Common myeloid progenitor, CD34-positive (primary cell): ENCODE results near the gene MPP7.
A peak's percentile ranks its signal among the peaks of the same experiment; 100 is the strongest.

Experiments used
- CTCF ChIA-PET: fragments of 350-600 bp; sonication (Branson Sonifier 250); formaldehyde crosslinking; loops from one replicate; lab custom pipeline; 2021; ENCODE audit warnings: antibody characterized with exemption; lab: Charles Lee
- POLR2A ChIA-PET: fragments of 350-600 bp; sonication (Branson Sonifier 250); formaldehyde crosslinking; loops from one replicate; lab custom pipeline; 2021; ENCODE audit warnings: antibody characterized with exemption; lab: Charles Lee
- DNase-seq, 3 donors: peaks; one replicate each; pipeline versions ENCODE4 v3.0.0 to v3.0.0-alpha.2; 2013
- H3K27ac ChIP-seq, 2 experiments: 1 replicate in 1 of 2; 2 replicates in 1 of 2; pipeline ENCODE4 v1.7.0; 2013; ENCODE audit warnings: inconsistent platforms in 2 of 2, low read length in 2 of 2, mild to moderate bottlenecking in 2 of 2, low read depth in 1 of 2, moderate library complexity in 1 of 2; ENCODE audit not compliant: severe bottlenecking in 2 of 2, insufficient read depth in 1 of 2, poor library complexity in 1 of 2
- H3K27me3 ChIP-seq, 5 experiments: replicated peaks in 2 of 5; 1 replicate in 3 of 5; 2 replicates in 2 of 5; pipeline versions ENCODE4 v1.6.1 to v1.7.0; 2013; ENCODE audit warnings: low read length in 4 of 5, mild to moderate bottlenecking in 2 of 5, moderate library complexity in 2 of 5, inconsistent platforms in 1 of 5; ENCODE audit not compliant: insufficient read depth in 5 of 5, control insufficient read depth in 4 of 5
- H3K36me3 ChIP-seq, 4 experiments: 1 replicate in 2 of 4; 2 replicates in 2 of 4; pipeline versions ENCODE4 v1.6.1 to v1.7.0; 2013; ENCODE audit warnings: low read length in 3 of 4, control low read depth in 1 of 4, mild to moderate bottlenecking in 1 of 4; ENCODE audit not compliant: control insufficient read depth in 4 of 4, insufficient read depth in 4 of 4
- H3K4me1 ChIP-seq, 4 experiments: 1 replicate in 3 of 4; 2 replicates in 1 of 4; pipeline versions ENCODE4 v1.6.1 to v1.7.1; 2013; ENCODE audit warnings: low read length in 3 of 4, mild to moderate bottlenecking in 3 of 4, control low read depth in 1 of 4, inconsistent platforms in 1 of 4, moderate library complexity in 1 of 4; ENCODE audit not compliant: control insufficient read depth in 4 of 4, insufficient read depth in 4 of 4; ENCODE audit errors: control extremely low read depth in 1 of 4
- H3K4me3 ChIP-seq, 7 experiments: 1 replicate in 4 of 7; 2 replicates in 3 of 7; pipeline versions ENCODE4 v1.5.1 to v1.7.0; 2013; ENCODE audit warnings: mild to moderate bottlenecking in 7 of 7, low read length in 6 of 7, moderate library complexity in 6 of 7, inconsistent platforms in 2 of 7, low read depth in 2 of 7, control low read depth in 1 of 7; ENCODE audit not compliant: insufficient read depth in 4 of 7, control insufficient read depth in 1 of 7; ENCODE audit errors: extremely low read depth in 1 of 7
- H3K9me3 ChIP-seq, 5 experiments: 1 replicate in 4 of 5; 2 replicates in 1 of 5; pipeline versions ENCODE4 v1.6.1 to v1.7.1; 2013; ENCODE audit warnings: low read length in 4 of 5, mild to moderate bottlenecking in 2 of 5, inconsistent platforms in 1 of 5, low read depth in 1 of 5, moderate library complexity in 1 of 5; ENCODE audit not compliant: control insufficient read depth in 4 of 5, insufficient read depth in 2 of 5; ENCODE audit errors: control extremely low read depth in 1 of 5
- WGBS: methylation state at CpG from one replicate; pipeline ENCODE4 v1.1.5; 2013; ENCODE audit not compliant: insufficient coverage; 5-methylcytosine and 5-hydroxymethylcytosine counted together

The MPP7 gene

DNA sequence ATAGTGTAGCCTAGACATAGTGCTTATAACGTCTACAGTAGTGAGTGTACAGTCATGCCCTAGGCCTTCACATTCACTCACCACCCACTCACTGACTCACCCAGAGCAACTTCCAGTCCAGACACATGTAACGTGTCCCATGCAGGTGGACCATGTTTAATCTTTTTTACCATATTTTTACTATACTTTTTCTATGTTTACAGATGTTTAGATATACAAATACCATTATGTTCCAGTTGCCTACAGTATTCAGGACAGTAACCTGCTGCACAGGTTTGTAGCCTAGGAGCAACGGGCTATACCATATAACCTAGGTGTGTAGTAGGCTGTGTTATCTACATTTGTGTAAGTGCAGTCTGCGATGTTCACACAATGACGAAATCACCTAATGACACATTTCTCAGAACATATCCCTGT is 11.0 kb downstream of the MPP7 start:
- POLR2A ChIA-PET: interaction anchor here (0.6 kb wide), 1 partner anchor 205 kb away, joined by 4 read pairs; no protein-coding TSS in a partner anchor

DNA sequence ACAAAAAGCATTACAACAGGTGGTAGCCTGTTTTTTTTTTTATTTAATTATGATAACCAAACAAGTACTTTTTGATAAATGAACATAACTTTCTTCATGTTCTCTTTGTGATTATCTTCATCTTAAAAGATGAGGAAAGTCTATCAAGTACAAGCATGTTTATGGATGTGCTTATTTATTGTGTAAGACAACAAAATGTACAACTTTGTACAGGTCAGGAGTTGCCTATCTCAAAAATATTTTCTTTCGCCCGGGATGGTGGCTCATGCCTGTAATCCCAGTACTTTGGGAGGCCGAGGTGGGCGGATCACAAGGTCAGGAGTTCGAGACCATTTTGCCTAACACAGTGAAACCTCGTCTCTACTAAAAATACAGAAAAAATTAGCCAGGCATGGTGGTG is 17.0 kb downstream of the MPP7 start:
- DNase-seq: no peak
- Histone ChIP-seq H3K4me3 (no peak overlapping the region), H3K9me3 (no peaks in the 10 kb centered on the region), H3K36me3 (no peaks in the 10 kb centered on the region), H3K27ac (no peak overlapping the region), H3K4me1 (peaks cover 2 to 12% (median 8%) of the 10 kb centered on the region in 4 experiments), H3K27me3 (no peaks in the 10 kb centered on the region)
- 100% methylated on average over 6 of the region's 6 CpGs for WGBS
- ChIA-PET POLR2A (no interaction called here), CTCF (interaction anchor here (1.1 kb wide), 1 partner anchor 41 kb away, joined by 3 read pairs; no protein-coding TSS in a partner anchor)

More for the DNA sequence above, 11.0 kb downstream of the MPP7 start:
- no peak overlapping the region for H3K4me3 ChIP-seq
- H3K27me3 ChIP-seq: no peaks in the 10 kb centered on the region
- 100% methylated on average over 1 of the region's 5 CpGs for WGBS
- CTCF ChIA-PET: interaction anchor here (1.0 to 1.4 kb wide), 4 partner anchors 10 to 102 kb away, joined by 3 to 5 read pairs (median 3); no protein-coding TSS in a partner anchor
- DNase-seq: peak in 1 of 3 donors; percentile 23
- no peaks in the 10 kb centered on the region for H3K9me3 ChIP-seq
- H3K36me3 ChIP-seq: no peaks in the 10 kb centered on the region
- H3K27ac ChIP-seq: no peak overlapping the region
- H3K4me1 ChIP-seq: no peaks in the 10 kb centered on the region

DNA sequence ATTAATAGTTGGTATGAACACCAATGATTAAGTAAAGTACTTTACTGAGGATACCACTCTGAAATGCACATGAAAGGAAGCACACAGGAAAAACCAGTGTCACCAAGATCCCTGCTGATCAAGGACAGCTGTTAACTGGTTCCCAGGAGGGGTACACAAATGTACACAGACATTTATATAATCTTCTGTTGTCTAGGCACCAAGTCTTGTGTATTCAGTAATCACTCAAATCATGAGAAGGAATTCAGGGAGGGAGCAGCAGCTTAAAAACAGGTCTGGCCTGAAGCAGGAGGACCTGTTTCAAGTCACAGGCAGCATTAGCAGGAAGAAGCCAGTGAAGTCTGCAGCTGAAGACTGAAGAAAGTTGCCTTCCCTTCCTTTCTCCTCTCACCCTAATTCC is 18.7 kb downstream of the MPP7 start:
- CTCF ChIA-PET: interaction anchor here (1.3 kb wide), 1 partner anchor 33 kb away, joined by 3 read pairs; no protein-coding TSS in a partner anchor
- Histone ChIP-seq H3K9me3 (no peaks in the 10 kb centered on the region), H3K4me1 (peaks cover 2 to 12% (median 8%) of the 10 kb centered on the region in 4 experiments), H3K27me3 (no peaks in the 10 kb centered on the region), H3K4me3 (no peak overlapping the region), H3K27ac (no peak overlapping the region), H3K36me3 (no peaks in the 10 kb centered on the region)
- peak in 1 of 3 donors; percentile 17 for DNase-seq
- POLR2A ChIA-PET: interaction anchor here (0.6 kb wide), 1 partner anchor 12 kb away, joined by 3 read pairs; no protein-coding TSS in a partner anchor

DNA sequence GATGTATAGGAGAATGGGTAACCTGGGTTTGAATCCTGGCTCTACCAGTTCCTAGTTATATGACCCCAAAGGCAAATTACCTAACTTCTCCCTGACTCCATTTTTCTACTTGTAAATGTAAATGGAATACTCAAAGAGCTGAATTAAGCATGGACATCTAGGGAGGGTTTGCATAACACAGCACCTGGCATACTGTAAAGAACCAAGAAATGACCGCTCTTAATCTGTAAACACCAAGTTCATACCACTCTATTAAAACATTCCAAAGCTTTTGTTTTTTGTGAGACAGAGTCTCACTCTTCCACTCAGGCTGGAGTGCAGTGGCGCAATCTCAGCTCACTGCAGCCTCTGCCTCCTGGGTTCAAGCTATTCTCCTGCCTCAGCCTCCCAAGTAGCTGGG is 19.6 kb downstream of the MPP7 start:
- no peaks in the 10 kb centered on the region for H3K9me3 ChIP-seq
- H3K4me3 ChIP-seq: no peak overlapping the region
- ChIA-PET POLR2A (no interaction called here), CTCF (interaction anchor here (0.8 to 1.3 kb wide), 3 partner anchors 29 to 98 kb away, joined by 3 to 5 read pairs (median 4); no protein-coding TSS in a partner anchor)
- DNase-seq: no peak
- WGBS: 100% methylated on average over 1 of the region's 2 CpGs
- peaks cover 2 to 12% (median 8%) of the 10 kb centered on the region in 4 experiments for H3K4me1 ChIP-seq
- no peaks in the 10 kb centered on the region for H3K27me3 ChIP-seq
- no peaks in the 10 kb centered on the region for H3K36me3 ChIP-seq
- no peak overlapping the region for H3K27ac ChIP-seq

DNA sequence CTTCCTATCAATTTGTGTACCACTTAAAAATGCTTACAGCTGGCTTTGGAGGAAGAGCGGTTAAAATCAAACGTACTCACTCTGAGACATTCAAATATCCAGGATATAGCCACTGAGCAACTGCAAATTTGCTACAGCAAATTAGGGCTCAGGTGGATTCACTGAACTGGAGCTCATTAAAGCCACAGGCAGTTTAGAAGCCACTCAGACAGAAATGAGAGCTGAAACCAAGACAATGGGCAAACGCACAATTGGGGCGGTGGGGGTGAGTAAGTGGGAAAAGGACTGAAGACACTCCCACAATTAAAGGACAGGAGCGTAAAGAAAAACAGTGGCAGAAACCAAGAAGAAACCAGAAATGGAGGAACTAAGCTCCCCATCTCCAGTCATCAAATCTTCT is 20.5 kb downstream of the MPP7 start:
- Histone ChIP-seq H3K4me3 (no peak overlapping the region), H3K4me1 (peaks cover 2 to 12% (median 8%) of the 10 kb centered on the region in 4 experiments), H3K36me3 (no peaks in the 10 kb centered on the region), H3K9me3 (no peaks in the 10 kb centered on the region), H3K27ac (no peak overlapping the region), H3K27me3 (no peaks in the 10 kb centered on the region)
- ChIA-PET POLR2A (no interaction called here), CTCF (interaction anchor here (0.6 to 0.9 kb wide), 2 partner anchors 13 to 40 kb away, joined by 3 to 6 read pairs; no protein-coding TSS in a partner anchor)
- DNase-seq: no peak
- 100% methylated on average over 1 of the region's 5 CpGs for WGBS

DNA sequence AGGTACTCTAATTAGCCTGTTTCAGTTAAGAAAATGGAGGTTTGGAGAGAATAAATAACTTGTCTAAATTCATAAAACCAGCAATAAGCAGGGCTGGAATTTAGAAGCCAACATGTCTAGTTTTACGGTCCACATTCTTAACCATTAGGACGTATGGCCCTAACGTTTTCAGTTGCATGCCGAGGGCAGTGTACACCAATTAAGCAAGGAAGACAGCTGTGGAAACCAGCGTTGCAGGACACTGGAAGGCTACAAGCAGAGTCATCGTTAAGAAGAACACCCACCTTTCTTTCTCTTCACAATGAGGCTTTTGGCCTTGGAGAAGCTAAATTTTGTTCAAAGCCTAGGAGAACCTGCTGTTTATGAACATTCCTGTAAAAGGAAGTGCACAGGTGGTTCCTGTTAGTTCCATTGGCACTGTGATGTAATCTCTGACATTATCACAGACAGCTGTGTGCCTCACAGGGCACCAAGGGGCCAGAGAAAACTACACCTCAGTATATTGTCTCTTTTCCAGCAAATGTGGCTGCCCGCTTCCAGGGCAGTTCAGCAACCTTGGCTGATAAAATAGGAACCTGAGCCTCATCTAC is 21.0 kb downstream of the MPP7 start:
- no peaks in the 10 kb centered on the region for H3K9me3 ChIP-seq
- H3K4me1 ChIP-seq: peaks cover 2 to 12% (median 8%) of the 10 kb centered on the region in 4 experiments
- ChIA-PET POLR2A (no interaction called here), CTCF (interaction anchor here (0.6 to 0.9 kb wide), 2 partner anchors 14 to 40 kb away, joined by 3 to 6 read pairs; no protein-coding TSS in a partner anchor)
- DNase-seq: peak in 1 of 3 donors; percentile 26
- WGBS: 81% methylated on average over 7 of the region's 7 CpGs
- no peak overlapping the region for H3K4me3 ChIP-seq
- H3K36me3 ChIP-seq: no peaks in the 10 kb centered on the region
- no peaks in the 10 kb centered on the region for H3K27me3 ChIP-seq
- H3K27ac ChIP-seq: no peak overlapping the region

DNA sequence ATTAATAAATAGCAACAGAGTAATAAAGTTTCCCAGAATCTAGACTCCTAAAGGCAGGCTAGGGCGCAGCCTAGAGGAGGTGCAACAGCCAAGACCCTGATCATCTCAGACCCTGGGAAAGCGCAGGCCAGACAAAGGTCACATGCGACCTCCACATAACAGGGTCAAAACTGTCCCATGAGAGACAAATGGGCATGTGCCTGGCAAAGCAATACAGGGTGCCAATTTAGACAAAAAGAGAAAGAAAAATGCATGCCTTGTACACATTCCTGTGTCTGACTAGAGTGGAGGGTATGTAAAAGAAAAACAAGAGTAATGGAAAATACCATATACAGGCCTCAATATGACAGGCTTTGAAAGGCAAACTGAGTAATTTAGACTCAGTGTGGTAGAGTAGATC is 22.2 kb downstream of the MPP7 start:
- DNase-seq: no peak
- CTCF ChIA-PET: no interaction called here
- 97% methylated on average over 3 of the region's 3 CpGs for WGBS

More for the DNA sequence above, 22.2 kb downstream of the MPP7 start:
- Histone ChIP-seq H3K9me3 (no peaks in the 10 kb centered on the region), H3K27ac (no peak overlapping the region), H3K27me3 (no peaks in the 10 kb centered on the region), H3K4me3 (no peak overlapping the region), H3K36me3 (no peaks in the 10 kb centered on the region), H3K4me1 (peaks cover 2 to 12% (median 8%) of the 10 kb centered on the region in 4 experiments)
- POLR2A ChIA-PET: no interaction called here
